ENCODE data around the gene C20orf96.

The C20orf96 gene

DNA sequence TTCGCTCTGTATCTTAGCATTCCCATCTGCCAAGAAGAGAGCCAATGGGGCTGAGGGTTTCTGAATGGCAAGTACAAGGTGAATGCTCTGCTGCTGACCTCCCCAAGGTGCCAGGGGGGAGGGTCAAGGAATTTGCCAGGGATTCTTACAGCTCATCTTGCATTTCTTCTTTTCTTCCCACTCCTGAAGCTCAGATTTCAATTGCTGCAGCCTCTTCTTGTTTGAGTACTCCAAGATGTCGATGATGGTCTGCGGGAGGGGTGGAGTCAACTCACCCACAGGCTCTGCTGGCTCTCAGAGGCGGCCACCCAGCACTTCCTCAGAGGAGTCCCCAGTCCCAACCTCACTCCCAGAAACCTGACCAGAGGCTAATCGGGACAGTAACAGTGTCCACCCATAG lies 12.4 kb downstream of the C20orf96 start:
- H3K27ac ChIP-seq (ENCODE audit: low read depth, low read length): no peak overlapping the region
- H3K79me2 ChIP-seq (ENCODE audit: control insufficient read depth, insufficient read depth, low read length, unreplicated experiment): no peaks in the 10 kb centered on the region
- H3K4me3 ChIP-seq (ENCODE audit: low read depth, low read length): no peak overlapping the region
- no peak overlapping the region for H2AFZ ChIP-seq (ENCODE audit: low read length, unreplicated experiment)
- no peaks in the 10 kb centered on the region for H3K27me3 ChIP-seq (ENCODE audit: insufficient read depth, low read length)
- H3K36me3 ChIP-seq (ENCODE audit: insufficient read depth, low read length): no peaks in the 10 kb centered on the region; the same call in 1 of the 2 replicates
- H3K4me1 ChIP-seq (ENCODE audit: control insufficient read depth, insufficient read depth, low read length, unreplicated experiment): no peaks in the 10 kb centered on the region

GRCh38 chr20:277496-277781 lies 13.1 kb downstream of the C20orf96 start:
- Histone ChIP-seq H3K4me1 (ENCODE audit: control insufficient read depth, insufficient read depth, low read length, unreplicated experiment) (no peaks in the 10 kb centered on the region), H3K4me3 (ENCODE audit: low read depth, low read length) (no peak overlapping the region), H3K27me3 (ENCODE audit: insufficient read depth, low read length) (no peaks in the 10 kb centered on the region), H3K36me3 (ENCODE audit: insufficient read depth, low read length) (no peaks in the 10 kb centered on the region; the same call in 1 of the 2 replicates), H3K27ac (ENCODE audit: low read depth, low read length) (no peak overlapping the region), H2AFZ (ENCODE audit: low read length, unreplicated experiment) (no peak overlapping the region), H3K79me2 (ENCODE audit: control insufficient read depth, insufficient read depth, low read length, unreplicated experiment) (no peaks in the 10 kb centered on the region)

- H2AFZ ChIP-seq (ENCODE audit: low read length, unreplicated experiment): no peak overlapping the region
- H3K27me3 ChIP-seq (ENCODE audit: insufficient read depth, low read length): no peaks in the 10 kb centered on the region
- H3K4me3 ChIP-seq (ENCODE audit: low read depth, low read length): no peak overlapping the region
- no peaks in the 10 kb centered on the region for H3K4me1 ChIP-seq (ENCODE audit: control insufficient read depth, insufficient read depth, low read length, unreplicated experiment)
- H3K79me2 ChIP-seq (ENCODE audit: control insufficient read depth, insufficient read depth, low read length, unreplicated experiment): no peaks in the 10 kb centered on the region
- no peaks in the 10 kb centered on the region; the same call in 1 of the 2 replicates for H3K36me3 ChIP-seq (ENCODE audit: insufficient read depth, low read length)
- no peak overlapping the region for H3K27ac ChIP-seq (ENCODE audit: low read depth, low read length)
Observed at GRCh38 chr20:276620-277495, 13.7 kb downstream of the C20orf96 start.

DNA sequence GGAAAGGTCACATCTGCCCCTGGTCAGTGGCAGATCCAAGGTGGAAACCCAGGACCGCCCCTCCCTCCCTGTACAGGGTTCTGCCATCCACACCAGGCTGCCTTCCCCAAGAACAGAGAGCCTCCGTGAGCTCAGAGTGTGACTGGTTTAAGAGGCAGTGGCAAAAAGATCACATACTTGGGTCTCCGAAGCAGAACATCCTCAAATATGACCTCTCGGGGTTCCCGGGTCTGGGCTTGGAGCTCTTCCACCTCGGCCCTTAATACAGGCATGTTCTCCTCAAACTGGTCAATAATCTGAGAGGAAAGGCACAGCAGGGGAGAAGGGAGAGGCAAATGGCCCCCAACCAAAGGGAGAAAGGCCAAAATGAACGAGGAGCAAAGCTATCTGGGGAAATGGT lies 14.8 kb downstream of the C20orf96 start:
- no peaks in the 10 kb centered on the region for H3K79me2 ChIP-seq (ENCODE audit: control insufficient read depth, insufficient read depth, low read length, unreplicated experiment)
- H3K36me3 ChIP-seq (ENCODE audit: insufficient read depth, low read length): no peaks in the 10 kb centered on the region; the same call in 1 of the 2 replicates
- H2AFZ ChIP-seq (ENCODE audit: low read length, unreplicated experiment): no peak overlapping the region
- no peaks in the 10 kb centered on the region for H3K27me3 ChIP-seq (ENCODE audit: insufficient read depth, low read length)
- H3K4me1 ChIP-seq (ENCODE audit: control insufficient read depth, insufficient read depth, low read length, unreplicated experiment): no peaks in the 10 kb centered on the region
- no peak overlapping the region for H3K27ac ChIP-seq (ENCODE audit: low read depth, low read length)
- no peak overlapping the region for H3K4me3 ChIP-seq (ENCODE audit: low read depth, low read length)

GRCh38 chr20:273884-274283 lies 16.7 kb downstream of the C20orf96 start:
- no peaks in the 10 kb centered on the region for H3K4me1 ChIP-seq (ENCODE audit: control insufficient read depth, insufficient read depth, low read length, unreplicated experiment)
- H3K79me2 ChIP-seq (ENCODE audit: control insufficient read depth, insufficient read depth, low read length, unreplicated experiment): no peaks in the 10 kb centered on the region
- no peak overlapping the region for H3K27ac ChIP-seq (ENCODE audit: low read depth, low read length)
- H3K4me3 ChIP-seq (ENCODE audit: low read depth, low read length): no peak overlapping the region
- H3K27me3 ChIP-seq (ENCODE audit: insufficient read depth, low read length): no peaks in the 10 kb centered on the region
- H3K36me3 ChIP-seq (ENCODE audit: insufficient read depth, low read length): no peaks in the 10 kb centered on the region; the same call in 1 of the 2 replicates
- no peak overlapping the region for H2AFZ ChIP-seq (ENCODE audit: low read length, unreplicated experiment)

DNA sequence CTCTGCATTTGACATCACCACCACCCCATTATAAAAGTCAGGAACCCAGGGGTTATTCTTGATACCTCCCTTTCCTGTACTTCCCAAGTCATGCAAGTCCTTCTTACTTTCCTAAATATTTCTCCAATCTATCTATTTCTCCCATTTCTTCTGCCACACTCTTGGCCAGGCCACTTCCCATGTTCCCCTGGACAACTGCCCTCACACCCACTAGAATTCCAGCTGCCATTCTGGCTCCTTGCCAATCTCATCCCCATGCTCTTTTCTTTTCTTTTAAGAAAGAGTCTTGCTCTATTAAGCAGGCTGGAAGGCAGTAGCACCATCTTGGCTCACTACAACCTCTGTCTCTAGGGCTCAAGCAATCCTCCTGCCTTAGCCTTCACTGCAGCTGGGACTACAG lies 17.8 kb downstream of the C20orf96 start:
- Histone ChIP-seq H2AFZ (ENCODE audit: low read length, unreplicated experiment) (no peak overlapping the region), H3K79me2 (ENCODE audit: control insufficient read depth, insufficient read depth, low read length, unreplicated experiment) (no peaks in the 10 kb centered on the region), H3K36me3 (ENCODE audit: insufficient read depth, low read length) (no peaks in the 10 kb centered on the region; the same call in 1 of the 2 replicates), H3K27me3 (ENCODE audit: insufficient read depth, low read length) (no peaks in the 10 kb centered on the region), H3K27ac (ENCODE audit: low read depth, low read length) (no peak overlapping the region), H3K4me1 (ENCODE audit: control insufficient read depth, insufficient read depth, low read length, unreplicated experiment) (no peaks in the 10 kb centered on the region), H3K4me3 (ENCODE audit: low read depth, low read length) (no peak overlapping the region)

DNA sequence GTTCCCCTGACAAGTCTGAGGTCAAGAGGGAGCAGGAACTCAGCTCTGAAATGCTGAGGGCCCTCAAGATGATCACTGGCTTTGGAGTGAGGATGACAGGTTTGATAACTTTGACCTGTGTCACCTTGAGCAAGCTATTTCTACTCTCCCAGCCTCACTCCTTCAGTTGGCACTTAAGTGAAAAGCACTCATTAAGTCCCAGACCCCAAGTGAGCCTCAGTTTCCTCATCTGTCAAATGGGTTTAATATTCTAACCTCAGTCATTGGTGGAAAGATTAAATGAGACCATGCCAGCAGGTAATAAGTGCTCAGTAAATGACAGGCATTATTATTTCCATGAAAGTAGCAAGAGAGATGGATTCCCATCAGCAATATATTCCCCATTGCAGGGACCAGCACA lies 19.0 kb downstream of the C20orf96 start:
- Histone ChIP-seq H3K4me1 (ENCODE audit: control insufficient read depth, insufficient read depth, low read length, unreplicated experiment) (peaks cover under 1% of the 10 kb centered on the region), H3K36me3 (ENCODE audit: insufficient read depth, low read length) (no peaks in the 10 kb centered on the region), H3K27me3 (ENCODE audit: insufficient read depth, low read length) (no peaks in the 10 kb centered on the region), H2AFZ (ENCODE audit: low read length, unreplicated experiment) (no peak overlapping the region), H3K27ac (ENCODE audit: low read depth, low read length) (no peak overlapping the region), H3K4me3 (ENCODE audit: low read depth, low read length) (no peak overlapping the region), H3K79me2 (ENCODE audit: control insufficient read depth, insufficient read depth, low read length, unreplicated experiment) (no peaks in the 10 kb centered on the region)

DNA sequence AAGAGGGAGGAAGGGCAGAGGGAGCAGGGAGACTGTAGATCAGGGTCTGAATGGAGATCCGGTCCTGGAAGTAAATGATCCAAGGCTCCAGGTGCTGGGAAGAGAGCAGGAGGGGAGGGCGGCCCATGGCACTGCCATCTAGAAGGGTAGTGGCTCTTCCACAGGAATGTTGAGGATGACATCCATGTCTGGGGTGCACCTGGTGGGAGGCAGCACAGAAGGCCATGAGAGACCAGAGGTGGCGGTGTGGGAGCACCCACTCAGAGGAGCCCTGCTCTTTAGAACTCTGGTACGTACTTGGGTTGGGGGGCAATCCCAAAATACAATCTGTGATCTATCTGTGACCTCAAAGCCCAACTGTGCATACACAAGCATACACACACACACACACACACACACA lies 19.5 kb downstream of the C20orf96 start:
- H3K36me3 ChIP-seq (ENCODE audit: insufficient read depth, low read length): no peaks in the 10 kb centered on the region
- H3K4me1 ChIP-seq (ENCODE audit: control insufficient read depth, insufficient read depth, low read length, unreplicated experiment): peaks cover 3% of the 10 kb centered on the region
- no peak overlapping the region for H2AFZ ChIP-seq (ENCODE audit: low read length, unreplicated experiment)
- no peak overlapping the region for H3K27ac ChIP-seq (ENCODE audit: low read depth, low read length)
- no peak overlapping the region for H3K4me3 ChIP-seq (ENCODE audit: low read depth, low read length)
- no peaks in the 10 kb centered on the region for H3K79me2 ChIP-seq (ENCODE audit: control insufficient read depth, insufficient read depth, low read length, unreplicated experiment)
- no peaks in the 10 kb centered on the region for H3K27me3 ChIP-seq (ENCODE audit: insufficient read depth, low read length)

DNA sequence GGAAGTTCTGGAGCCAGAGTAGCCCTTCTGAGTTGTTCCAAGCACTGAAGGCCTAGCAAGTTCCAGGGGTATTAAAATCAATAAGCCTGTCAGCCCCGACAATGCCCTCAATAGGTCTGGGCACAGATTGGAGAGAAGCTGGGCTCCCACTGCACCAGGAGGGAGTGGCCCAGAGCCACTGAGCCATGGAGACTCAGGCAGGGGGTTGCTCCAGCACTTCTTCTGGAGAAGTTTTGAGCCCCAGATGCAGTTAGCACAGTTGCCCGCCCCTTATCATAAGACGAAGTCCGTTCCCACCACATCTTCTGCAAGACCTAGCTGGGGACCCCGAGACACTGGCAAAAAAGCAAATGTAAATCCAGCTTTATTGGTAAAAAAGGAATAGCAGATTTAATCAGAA lies 20.0 kb downstream of the C20orf96 start:
- no peaks in the 10 kb centered on the region for H3K36me3 ChIP-seq (ENCODE audit: insufficient read depth, low read length)
- H3K79me2 ChIP-seq (ENCODE audit: control insufficient read depth, insufficient read depth, low read length, unreplicated experiment): no peaks in the 10 kb centered on the region
- H3K4me1 ChIP-seq (ENCODE audit: control insufficient read depth, insufficient read depth, low read length, unreplicated experiment): peaks cover 3% of the 10 kb centered on the region
- no peak overlapping the region for H3K4me3 ChIP-seq (ENCODE audit: low read depth, low read length)
- H3K27ac ChIP-seq (ENCODE audit: low read depth, low read length): no peak overlapping the region
- H2AFZ ChIP-seq (ENCODE audit: low read length, unreplicated experiment): no peak overlapping the region
- no peaks in the 10 kb centered on the region for H3K27me3 ChIP-seq (ENCODE audit: insufficient read depth, low read length)

DNA sequence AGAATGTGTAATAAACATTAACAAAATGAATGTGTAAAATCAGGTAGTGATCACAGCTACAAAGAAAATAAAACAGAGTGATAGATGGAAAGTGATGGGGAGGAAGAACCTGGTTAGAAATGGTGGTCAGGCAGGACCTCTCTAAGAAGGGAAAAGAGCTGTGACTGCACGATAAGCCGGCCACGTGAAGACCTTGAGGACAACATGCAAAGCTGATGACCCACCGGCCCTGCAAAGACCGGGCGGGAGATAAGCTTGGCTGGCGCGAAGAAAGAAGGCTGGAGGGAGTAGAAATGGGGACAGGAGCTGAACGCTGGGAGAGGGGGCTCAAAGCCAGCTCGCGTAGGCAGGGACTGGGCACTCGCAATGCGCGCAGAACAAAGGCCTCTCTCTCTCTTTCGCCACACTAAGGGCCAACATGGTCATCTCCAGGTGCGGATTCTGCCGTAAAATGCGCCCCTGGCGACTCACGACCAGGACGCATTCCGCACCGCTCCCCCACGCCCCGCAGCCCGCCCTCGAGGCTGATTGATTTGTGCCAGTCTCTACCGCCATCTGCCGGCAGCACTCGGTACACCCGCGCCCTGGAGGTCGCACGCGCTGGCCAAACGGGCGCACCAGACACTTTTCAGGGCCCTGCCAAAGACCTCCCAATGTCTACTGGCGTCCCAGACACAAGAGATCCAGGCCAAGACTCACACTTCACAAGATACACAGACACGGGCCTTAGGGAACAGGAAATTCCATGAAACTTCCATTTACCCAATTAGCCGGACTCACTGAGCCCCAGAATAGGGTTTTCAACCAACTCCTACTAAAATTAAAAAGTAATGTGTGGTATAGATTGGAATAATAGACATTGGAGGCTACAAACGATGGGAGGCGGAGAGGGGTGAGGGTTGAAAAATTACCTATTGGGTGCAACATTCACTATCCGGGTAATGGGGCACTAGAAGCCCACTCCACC lies 23.7 kb downstream of the C20orf96 start:
- Histone ChIP-seq H3K27ac (ENCODE audit: low read depth, low read length) (no peak overlapping the region), H3K27me3 (ENCODE audit: insufficient read depth, low read length) (no peaks in the 10 kb centered on the region), H3K4me1 (ENCODE audit: control insufficient read depth, insufficient read depth, low read length, unreplicated experiment) (peaks cover 3% of the 10 kb centered on the region), H2AFZ (ENCODE audit: low read length, unreplicated experiment) (peak overlapping the region; percentile 95), H3K4me3 (ENCODE audit: low read depth, low read length) (peak overlapping the region; percentile 70), H3K36me3 (ENCODE audit: insufficient read depth, low read length) (no peaks in the 10 kb centered on the region), H3K79me2 (ENCODE audit: control insufficient read depth, insufficient read depth, low read length, unreplicated experiment) (no peaks in the 10 kb centered on the region)

Data from ACC112 (cell line).